WTC11 (cell line): ENCODE measurements around the gene ACO2.

ENCODE experiments used
- CTCF ChIP-seq: fragments of 200-600 bp; IDR thresholded peaks from 2 replicates; pipeline ENCODE4 v1.8.0; 2022; ENCODE audit warnings: antibody characterized with exemption
- NR1H2 ChIP-seq: sonication (generic); formaldehyde crosslinking; IDR thresholded peaks from 2 replicates; pipeline ENCODE4 v1.9.0; 2021; ENCODE audit warnings: mild to moderate bottlenecking, moderate library complexity, missing genetic modification reagents
- PRDM15 ChIP-seq: sonication (generic); formaldehyde crosslinking; IDR thresholded peaks from 2 replicates; pipeline ENCODE4 v1.8.0; 2022; ENCODE audit warnings: missing genetic modification reagents
- TP53 ChIP-seq: sonication (generic); formaldehyde crosslinking; IDR thresholded peaks from 2 replicates; pipeline ENCODE4 v1.8.1; 2023; ENCODE audit warnings: mild to moderate bottlenecking, missing genetic modification reagents
- ZNF138 ChIP-seq: sonication (generic); formaldehyde crosslinking; conservative IDR thresholded peaks from 2 replicates; pipeline ENCODE4 v1.8.1; 2022; ENCODE audit warnings: mild to moderate bottlenecking, moderate library complexity, missing genetic modification reagents

GRCh38 chr22:41508770-41509170 lies 39.9 kb downstream of the ACO2 start:
- no peak for TF ChIP-seq CTCF
- no peak for TF ChIP-seq ZNF138
- no peak for TF ChIP-seq PRDM15 (CRISPR knock-in tag)
- TF ChIP-seq NR1H2, result no peak
- no peak for TF ChIP-seq TP53 (CRISPR knock-in tag)
